ENCODE measurements around the gene KPNA5.

DNA sequence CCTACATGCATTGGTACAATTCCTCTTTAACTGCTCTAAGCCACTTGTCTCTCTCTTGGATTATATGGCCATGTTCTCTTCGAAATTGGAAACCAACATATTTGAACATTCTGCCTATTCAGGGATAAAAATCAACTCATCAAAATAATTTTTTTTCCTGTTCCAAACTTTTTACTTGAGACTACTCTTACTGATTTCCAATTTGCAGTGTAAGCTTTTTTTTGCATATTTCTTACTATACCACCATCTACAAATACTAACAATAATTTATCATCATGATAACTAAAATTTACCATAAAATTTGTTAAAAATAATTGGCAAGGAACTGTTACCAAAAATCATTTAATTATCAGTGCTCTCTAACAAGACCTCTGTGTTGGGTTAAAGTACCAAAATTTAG is 91.4 kb downstream of the KPNA5 start:
- TF ChIP-seq CTCF (IDR thresholded peaks at IDR 0.05): no peak
- no peak for TF ChIP-seq POLR2AphosphoS5 (IDR thresholded peaks at IDR 0.05)

Data from transverse colon (tissue), 4 donors.